GM12801 (cell line): ENCODE measurements around the gene CTTN.

ENCODE experiments used
- CTCF ChIP-seq: IDR thresholded peaks from one replicate; pipeline ENCODE4 v1.5.1; 2011; ENCODE audit warnings: control low read depth; ENCODE audit not compliant: insufficient read length; ENCODE audit errors: extremely low read depth

CTTN gene

GRCh38 chr11:70483077-70483861 lies 84.9 kb downstream of the CTTN start:
- TF ChIP-seq CTCF, result no peak

- TF ChIP-seq CTCF, result no peak
Measured at GRCh38 chr11:70483917-70484316, 85.6 kb downstream of the CTTN start.

GRCh38 chr11:70485326-70486025 lies 87.1 kb downstream of the CTTN start:
- no peak for TF ChIP-seq CTCF

- no peak for TF ChIP-seq CTCF
Measured at GRCh38 chr11:70486026-70486415, 87.7 kb downstream of the CTTN start.
